WTC11 (cell line): ENCODE measurements around the gene CDH13. TPM values are rescaled to one million over a fixed set of nuclear protein-coding genes. Genes with fewer than 3 reads are reported as not detected.

Experiments
- ATAC-seq: fragments of 200-7000 bp; cut with Tn5 transposase; 2 replicates; pipeline ENCODE4 v1.10.0; 2021; ENCODE audit warnings: mild to moderate bottlenecking, moderate library complexity
- CTCF ChIA-PET: fragments of 300-600 bp; sonication (Branson Sonifier 250); formaldehyde crosslinking; loops from one replicate; lab custom pipeline; 2021; ENCODE audit warnings: antibody characterized with exemption; lab: Charles Lee
- POLR2A ChIA-PET: fragments of 350-600 bp; sonication (Branson Sonifier 250); formaldehyde crosslinking; loops from one replicate; lab custom pipeline; 2021; ENCODE audit warnings: antibody characterized with exemption; lab: Charles Lee
- DNase-seq: peaks from one replicate; pipeline ENCODE4 v3.0.0; 2021; ENCODE audit warnings: low spot score
- H3K27ac Mint-ChIP-seq: 2 replicates; pipeline ENCODE4 v1.8.0; 2021; ENCODE audit warnings: mixed read lengths
- H3K27me3 Mint-ChIP-seq: 2 replicates; pipeline ENCODE4 v1.8.0; 2021; ENCODE audit warnings: low read depth, mild to moderate bottlenecking, moderate library complexity, mixed read lengths
- H3K36me3 Mint-ChIP-seq: 2 replicates; pipeline ENCODE4 v1.8.0; 2021; ENCODE audit warnings: mixed read lengths
- H3K4me1 Mint-ChIP-seq: 2 replicates; pipeline ENCODE4 v1.8.0; 2022; ENCODE audit warnings: mixed read lengths
- H3K4me3 Mint-ChIP-seq: 2 replicates; pipeline ENCODE4 v1.8.0; 2021; ENCODE audit warnings: mild to moderate bottlenecking, moderate library complexity, mixed read lengths
- H3K9me3 Mint-ChIP-seq: 2 replicates; pipeline ENCODE4 v1.8.0; 2021; ENCODE audit warnings: mixed read lengths
- ELF4 ChIP-seq: sonication (generic); formaldehyde crosslinking; IDR thresholded peaks from 2 replicates; pipeline ENCODE4 v1.8.1; 2022; ENCODE audit warnings: low read depth, mild to moderate bottlenecking, moderate library complexity, missing genetic modification reagents
- FOXK1 ChIP-seq: sonication (generic); formaldehyde crosslinking; IDR thresholded peaks from 2 replicates; pipeline ENCODE4 v1.8.0; 2022; ENCODE audit warnings: mild to moderate bottlenecking, moderate library complexity, missing genetic modification reagents
- FOXP1 ChIP-seq: sonication (generic); formaldehyde crosslinking; IDR thresholded peaks from 2 replicates; pipeline ENCODE4 v1.8.0; 2022; ENCODE audit warnings: missing genetic modification reagents, mild to moderate bottlenecking, moderate library complexity, borderline replicate concordance
- GABPB1 ChIP-seq: sonication (generic); formaldehyde crosslinking; IDR thresholded peaks from 2 replicates; pipeline ENCODE4 v1.8.1; 2023; ENCODE audit warnings: mild to moderate bottlenecking, missing genetic modification reagents
- IRF2 ChIP-seq: sonication (generic); formaldehyde crosslinking; IDR thresholded peaks from 2 replicates; pipeline ENCODE4 v1.8.0; 2022; ENCODE audit warnings: low read depth, missing genetic modification reagents, borderline replicate concordance
- NFATC4 ChIP-seq: fragments of 250-450 bp; sonication (Bioruptor Pico); IDR thresholded peaks from 2 replicates; pipeline ENCODE4 v1.9.0; 2021; ENCODE audit warnings: mild to moderate bottlenecking
- OVOL2 ChIP-seq: fragments of 250-450 bp; sonication (Bioruptor Pico); IDR thresholded peaks from 2 replicates; pipeline ENCODE4 v1.9.0; 2021; ENCODE audit warnings: mild to moderate bottlenecking, borderline replicate concordance
- TEAD1 ChIP-seq: sonication (generic); formaldehyde crosslinking; IDR thresholded peaks from 2 replicates; pipeline ENCODE4 v1.8.0; 2022; ENCODE audit warnings: mild to moderate bottlenecking, missing genetic modification reagents
- ZNF138 ChIP-seq: sonication (generic); formaldehyde crosslinking; conservative IDR thresholded peaks from 2 replicates; pipeline ENCODE4 v1.8.1; 2022; ENCODE audit warnings: mild to moderate bottlenecking, moderate library complexity, missing genetic modification reagents
- ZNF219 ChIP-seq: sonication (generic); formaldehyde crosslinking; IDR thresholded peaks from 2 replicates; pipeline ENCODE4 v1.8.0; 2023; ENCODE audit warnings: missing genetic modification reagents, mild to moderate bottlenecking, borderline replicate concordance
- ZNF416 ChIP-seq: fragments of 250-450 bp; sonication (Bioruptor Pico); IDR thresholded peaks from 2 replicates; pipeline ENCODE4 v1.9.0; 2021; ENCODE audit warnings: mild to moderate bottlenecking, inconsistent platforms
- ZNF671 ChIP-seq: fragments of 250-450 bp; sonication (Bioruptor Pico); IDR thresholded peaks from 2 replicates; pipeline ENCODE4 v1.8.0; 2021; ENCODE audit warnings: mild to moderate bottlenecking
- total RNA-seq: library from RNA; stranded (reverse); gene quantifications from 3 replicates; pipeline ENCODE4 v1.2.3, GENCODE V29; 2021
- TF ChIP-seq, protein P1 (sequence below): fragments of 200-600 bp; IDR thresholded peaks from 2 replicates; pipeline ENCODE4 v1.8.0; 2022; ENCODE audit warnings: antibody characterized with exemption
- TF ChIP-seq, protein P2 (sequence below): fragments of 250-450 bp; sonication (Bioruptor Pico); IDR thresholded peaks from 2 replicates; pipeline ENCODE4 v2.1.2; 2022; ENCODE audit warnings: mild to moderate bottlenecking, moderate library complexity
- TF ChIP-seq, protein P3 (sequence below): sonication (generic); formaldehyde crosslinking; IDR thresholded peaks from 2 replicates; pipeline ENCODE4 v1.8.1; 2022; ENCODE audit warnings: mild to moderate bottlenecking, moderate library complexity, missing genetic modification reagents
- TF ChIP-seq, protein P4 (sequence below): sonication (generic); formaldehyde crosslinking; IDR thresholded peaks from 2 replicates; pipeline ENCODE4 v1.8.0; 2022; ENCODE audit warnings: mild to moderate bottlenecking, missing genetic modification reagents
- TF ChIP-seq, protein P5 (sequence below): sonication (generic); formaldehyde crosslinking; IDR thresholded peaks from 2 replicates; pipeline ENCODE4 v1.8.0; 2023; ENCODE audit warnings: missing genetic modification reagents

The CDH13 gene
- total RNA-seq, 1 experiment from 2014 or later: 0.81 TPM

DNA sequence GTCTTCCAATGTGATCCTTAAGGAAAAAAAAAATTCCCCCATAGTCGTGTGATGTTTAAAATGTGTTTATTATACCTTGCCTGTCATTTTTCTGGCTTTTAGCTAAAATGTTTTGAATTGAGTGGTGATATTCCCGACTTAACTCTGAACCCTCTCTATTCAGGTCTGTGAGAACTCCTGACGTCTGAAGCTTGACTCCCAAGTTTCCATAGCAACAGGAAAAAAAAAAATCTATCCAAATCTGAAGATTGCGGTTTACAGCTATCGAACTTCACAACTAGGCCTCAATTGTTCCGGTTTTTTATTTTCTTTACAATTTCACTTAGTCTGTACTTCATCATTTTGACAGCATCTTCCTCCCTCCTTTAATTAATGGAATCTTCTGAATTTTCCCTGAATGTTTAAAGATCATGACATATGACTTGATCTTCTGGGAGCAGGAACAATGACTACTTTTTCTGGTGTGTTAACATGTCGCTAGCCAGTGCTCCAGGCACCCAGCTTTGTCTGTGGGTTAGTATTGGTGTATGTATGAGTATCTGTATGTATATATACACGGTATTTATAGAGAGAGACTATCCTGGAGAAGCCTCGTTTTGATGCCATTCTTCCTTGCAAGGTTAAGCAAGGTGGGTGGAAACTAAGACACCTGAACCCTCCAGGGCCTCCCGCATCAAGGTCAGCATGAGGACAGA lies 1168.2 kb downstream of the CDH13 start (continued):
- TF ChIP-seq, protein P1, sequence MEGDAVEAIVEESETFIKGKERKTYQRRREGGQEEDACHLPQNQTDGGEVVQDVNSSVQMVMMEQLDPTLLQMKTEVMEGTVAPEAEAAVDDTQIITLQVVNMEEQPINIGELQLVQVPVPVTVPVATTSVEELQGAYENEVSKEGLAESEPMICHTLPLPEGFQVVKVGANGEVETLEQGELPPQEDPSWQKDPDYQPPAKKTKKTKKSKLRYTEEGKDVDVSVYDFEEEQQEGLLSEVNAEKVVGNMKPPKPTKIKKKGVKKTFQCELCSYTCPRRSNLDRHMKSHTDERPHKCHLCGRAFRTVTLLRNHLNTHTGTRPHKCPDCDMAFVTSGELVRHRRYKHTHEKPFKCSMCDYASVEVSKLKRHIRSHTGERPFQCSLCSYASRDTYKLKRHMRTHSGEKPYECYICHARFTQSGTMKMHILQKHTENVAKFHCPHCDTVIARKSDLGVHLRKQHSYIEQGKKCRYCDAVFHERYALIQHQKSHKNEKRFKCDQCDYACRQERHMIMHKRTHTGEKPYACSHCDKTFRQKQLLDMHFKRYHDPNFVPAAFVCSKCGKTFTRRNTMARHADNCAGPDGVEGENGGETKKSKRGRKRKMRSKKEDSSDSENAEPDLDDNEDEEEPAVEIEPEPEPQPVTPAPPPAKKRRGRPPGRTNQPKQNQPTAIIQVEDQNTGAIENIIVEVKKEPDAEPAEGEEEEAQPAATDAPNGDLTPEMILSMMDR: no peak
- no peak for TF ChIP-seq IRF2 (CRISPR knock-in tag)
- TF ChIP-seq, protein P2, sequence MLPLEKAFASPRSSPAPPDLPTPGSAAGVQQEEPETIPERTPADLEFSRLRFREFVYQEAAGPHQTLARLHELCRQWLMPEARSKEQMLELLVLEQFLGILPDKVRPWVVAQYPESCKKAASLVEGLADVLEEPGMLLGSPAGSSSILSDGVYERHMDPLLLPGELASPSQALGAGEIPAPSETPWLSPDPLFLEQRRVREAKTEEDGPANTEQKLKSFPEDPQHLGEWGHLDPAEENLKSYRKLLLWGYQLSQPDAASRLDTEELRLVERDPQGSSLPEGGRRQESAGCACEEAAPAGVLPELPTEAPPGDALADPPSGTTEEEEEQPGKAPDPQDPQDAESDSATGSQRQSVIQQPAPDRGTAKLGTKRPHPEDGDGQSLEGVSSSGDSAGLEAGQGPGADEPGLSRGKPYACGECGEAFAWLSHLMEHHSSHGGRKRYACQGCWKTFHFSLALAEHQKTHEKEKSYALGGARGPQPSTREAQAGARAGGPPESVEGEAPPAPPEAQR (CRISPR knock-in tag): no peak
- TF ChIP-seq FOXP1 (CRISPR knock-in tag): no peak
- TF ChIP-seq TEAD1 (CRISPR knock-in tag): no peak
- TF ChIP-seq NFATC4: no peak
- TF ChIP-seq ELF4 (CRISPR knock-in tag): no peak

DNA sequence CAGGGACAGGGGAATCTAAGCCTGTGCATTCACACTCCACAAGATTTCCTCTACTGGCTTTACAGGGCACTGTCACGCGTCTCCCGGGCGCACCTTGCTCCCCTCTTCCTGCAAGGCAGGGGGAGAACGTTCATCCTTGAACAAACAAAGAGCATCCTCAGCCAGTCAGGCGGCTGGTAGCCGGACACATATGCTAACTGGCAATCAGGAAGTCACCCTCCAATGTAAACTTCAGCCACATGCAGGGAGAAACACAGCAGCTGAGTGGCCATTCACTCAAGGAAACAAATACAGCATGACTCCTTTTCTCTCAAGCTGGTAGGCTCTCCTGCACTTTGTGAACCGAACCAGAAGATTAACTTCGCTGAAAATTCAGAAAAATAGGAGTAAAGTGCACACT lies 1170.2 kb downstream of the CDH13 start:
- no peak for ATAC-seq
- TF ChIP-seq FOXK1 (0 out of 2 replicates have a peak, but pooled peaks have one; percentile 31), ZNF671 (CRISPR knock-in tag) (no peak)
- TF ChIP-seq, protein P1: no peak
- no peak overlapping the region for H3K4me3 Mint-ChIP-seq
- H3K27ac Mint-ChIP-seq: 0 out of 2 replicates have a peak overlapping the region, but pooled peaks have one; percentile 28
- POLR2A ChIA-PET: no interaction called here
- CTCF ChIA-PET: no interaction called here
- no peaks in the 10 kb centered on the region for H3K27me3 Mint-ChIP-seq
- DNase-seq: no peak
- peaks cover 45% of the 10 kb centered on the region for H3K4me1 Mint-ChIP-seq
- H3K9me3 Mint-ChIP-seq: peaks cover 9% of the 10 kb centered on the region
- H3K36me3 Mint-ChIP-seq: peaks cover 7% of the 10 kb centered on the region

DNA sequence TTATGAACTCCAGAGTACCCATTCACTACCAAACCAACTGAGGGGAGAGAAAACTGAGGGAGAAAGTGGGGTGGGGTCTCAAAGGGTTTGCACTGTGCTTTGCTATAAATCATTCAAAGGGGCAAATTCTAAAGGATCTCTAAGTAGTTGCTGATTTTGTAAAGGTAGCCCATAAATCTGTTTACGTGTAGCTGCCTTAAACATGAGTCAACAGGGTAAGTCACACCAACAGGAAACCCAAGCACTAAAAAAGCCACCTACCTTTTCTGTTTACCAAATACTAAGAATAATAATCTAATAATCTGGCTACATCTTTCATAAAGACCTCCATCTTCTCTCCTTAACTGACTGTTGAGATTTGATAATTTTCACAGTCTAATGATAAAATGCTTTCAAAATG lies 1172.6 kb downstream of the CDH13 start:
- no peak overlapping the region for H3K4me3 Mint-ChIP-seq
- H3K27me3 Mint-ChIP-seq: 0 out of 2 replicates have a peak, but pooled peaks cover 2% of the 10 kb centered on the region
- no peak overlapping the region for H3K27ac Mint-ChIP-seq
- no peak for TF ChIP-seq OVOL2 (CRISPR knock-in tag)
- TF ChIP-seq, protein P3, sequence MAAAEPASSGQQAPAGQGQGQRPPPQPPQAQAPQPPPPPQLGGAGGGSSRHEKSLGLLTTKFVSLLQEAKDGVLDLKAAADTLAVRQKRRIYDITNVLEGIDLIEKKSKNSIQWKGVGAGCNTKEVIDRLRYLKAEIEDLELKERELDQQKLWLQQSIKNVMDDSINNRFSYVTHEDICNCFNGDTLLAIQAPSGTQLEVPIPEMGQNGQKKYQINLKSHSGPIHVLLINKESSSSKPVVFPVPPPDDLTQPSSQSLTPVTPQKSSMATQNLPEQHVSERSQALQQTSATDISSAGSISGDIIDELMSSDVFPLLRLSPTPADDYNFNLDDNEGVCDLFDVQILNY (CRISPR knock-in tag): no peak
- no peak for TF ChIP-seq ZNF219
- CTCF ChIA-PET: no interaction called here
- ATAC-seq: no peak
- peaks cover 59% of the 10 kb centered on the region for H3K4me1 Mint-ChIP-seq
- no peaks in the 10 kb centered on the region for H3K9me3 Mint-ChIP-seq
- POLR2A ChIA-PET: no interaction called here
- DNase-seq: no peak
- no peaks in the 10 kb centered on the region for H3K36me3 Mint-ChIP-seq

DNA sequence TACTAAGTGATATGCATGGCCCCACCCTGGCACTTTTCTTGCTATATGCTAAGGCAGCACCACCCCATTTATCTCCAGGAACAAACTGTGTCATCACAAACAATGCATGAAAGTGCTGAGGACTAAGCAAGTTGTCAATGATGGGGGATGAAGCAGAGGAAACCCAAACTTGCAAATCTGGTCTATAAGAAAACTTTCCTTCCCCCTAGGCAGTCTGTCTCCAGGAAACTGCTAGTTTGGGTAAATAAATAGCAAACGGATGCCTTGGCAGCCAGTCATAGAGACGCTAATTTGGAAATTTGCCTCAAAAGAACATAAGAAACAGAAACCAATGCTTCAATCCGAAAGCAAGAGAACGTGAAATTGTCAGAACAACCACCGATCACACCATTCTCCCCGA lies 1175.4 kb downstream of the CDH13 start:
- H3K9me3 Mint-ChIP-seq: no peaks in the 10 kb centered on the region
- no peaks in the 10 kb centered on the region for H3K36me3 Mint-ChIP-seq
- peak overlapping the region; percentile 93 for H3K27ac Mint-ChIP-seq
- TF ChIP-seq, protein P4, sequence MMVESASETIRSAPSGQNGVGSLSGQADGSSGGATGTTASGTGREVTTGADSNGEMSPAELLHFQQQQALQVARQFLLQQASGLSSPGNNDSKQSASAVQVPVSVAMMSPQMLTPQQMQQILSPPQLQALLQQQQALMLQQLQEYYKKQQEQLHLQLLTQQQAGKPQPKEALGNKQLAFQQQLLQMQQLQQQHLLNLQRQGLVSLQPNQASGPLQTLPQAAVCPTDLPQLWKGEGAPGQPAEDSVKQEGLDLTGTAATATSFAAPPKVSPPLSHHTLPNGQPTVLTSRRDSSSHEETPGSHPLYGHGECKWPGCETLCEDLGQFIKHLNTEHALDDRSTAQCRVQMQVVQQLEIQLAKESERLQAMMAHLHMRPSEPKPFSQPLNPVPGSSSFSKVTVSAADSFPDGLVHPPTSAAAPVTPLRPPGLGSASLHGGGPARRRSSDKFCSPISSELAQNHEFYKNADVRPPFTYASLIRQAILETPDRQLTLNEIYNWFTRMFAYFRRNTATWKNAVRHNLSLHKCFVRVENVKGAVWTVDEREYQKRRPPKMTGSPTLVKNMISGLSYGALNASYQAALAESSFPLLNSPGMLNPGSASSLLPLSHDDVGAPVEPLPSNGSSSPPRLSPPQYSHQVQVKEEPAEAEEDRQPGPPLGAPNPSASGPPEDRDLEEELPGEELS (CRISPR knock-in tag): no peak
- TF ChIP-seq GABPB1 (CRISPR knock-in tag) (no peak), ZNF138 (CRISPR knock-in tag) (no peak), NFATC4 (no peak), ZNF416 (CRISPR knock-in tag) (no peak)
- TF ChIP-seq, protein P5, sequence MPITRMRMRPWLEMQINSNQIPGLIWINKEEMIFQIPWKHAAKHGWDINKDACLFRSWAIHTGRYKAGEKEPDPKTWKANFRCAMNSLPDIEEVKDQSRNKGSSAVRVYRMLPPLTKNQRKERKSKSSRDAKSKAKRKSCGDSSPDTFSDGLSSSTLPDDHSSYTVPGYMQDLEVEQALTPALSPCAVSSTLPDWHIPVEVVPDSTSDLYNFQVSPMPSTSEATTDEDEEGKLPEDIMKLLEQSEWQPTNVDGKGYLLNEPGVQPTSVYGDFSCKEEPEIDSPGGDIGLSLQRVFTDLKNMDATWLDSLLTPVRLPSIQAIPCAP (CRISPR knock-in tag): no peak
- ATAC-seq (peak; percentile 59), DNase-seq (no peak)
- peaks cover 54% of the 10 kb centered on the region for H3K4me1 Mint-ChIP-seq
- 0 out of 2 replicates have a peak, but pooled peaks cover 2% of the 10 kb centered on the region for H3K27me3 Mint-ChIP-seq
- POLR2A ChIA-PET: no interaction called here
- H3K4me3 Mint-ChIP-seq: 0 out of 2 replicates have a peak overlapping the region, but pooled peaks have one; percentile 16
- CTCF ChIA-PET: no interaction called here
